ENCODE measurements around the gene IBA57.
"Not testable (repeated sequence)": the region's sequence is repeated elsewhere in the genome, so short reads cannot be mapped to it uniquely, and the experiment has no call there.

IBA57 gene

GRCh38 chr1:228174482-228175315 is 9.1 kb downstream of the IBA57 start:
- DNase-seq = no peak

GRCh38 chr1:228175316-228176023 is 9.9 kb downstream of the IBA57 start:
- DNase-seq = no peak

GRCh38 chr1:228176024-228176395 is 10.4 kb downstream of the IBA57 start:
- no peak for DNase-seq

GRCh38 chr1:228176461-228177182 is 11.0 kb downstream of the IBA57 start:
- DNase-seq = no peak

GRCh38 chr1:228177183-228177475 is 11.5 kb downstream of the IBA57 start:
- DNase-seq = no peak

GRCh38 chr1:228177721-228178710 is 12.4 kb downstream of the IBA57 start:
- no peak for DNase-seq

GRCh38 chr1:228178737-228179684 is 13.4 kb downstream of the IBA57 start:
- no peak for DNase-seq

- DNase-seq = no peak
Observed at GRCh38 chr1:228180271-228180958, 14.8 kb downstream of the IBA57 start.

GRCh38 chr1:228180959-228181644 is 15.5 kb downstream of the IBA57 start:
- DNase-seq = no peak

- no peak for DNase-seq
Observed at GRCh38 chr1:228181645-228182034, 16.0 kb downstream of the IBA57 start.

GRCh38 chr1:228182296-228183030 is 16.9 kb downstream of the IBA57 start:
- DNase-seq = no peak

- DNase-seq = no peak
Observed at GRCh38 chr1:228184152-228184551, 18.5 kb downstream of the IBA57 start.

- DNase-seq = no peak
Observed at GRCh38 chr1:228185641-228185965, 20.0 kb downstream of the IBA57 start.

GRCh38 chr1:228188249-228188648 is 22.6 kb downstream of the IBA57 start:
- not testable (repeated sequence) for DNase-seq

GRCh38 chr1:228190182-228190581 is 24.6 kb downstream of the IBA57 start:
- DNase-seq = no peak

GRCh38 chr1:228190778-228191177 is 25.2 kb downstream of the IBA57 start:
- no peak for DNase-seq

- no peak for DNase-seq
Observed at GRCh38 chr1:228194436-228194835, 28.8 kb downstream of the IBA57 start.

GRCh38 chr1:228194921-228195812 is 29.6 kb downstream of the IBA57 start:
- DNase-seq = no peak

Data from NCI-H526 treated with DMSO at 0.1 percent for 48 hours (cell line).